GM12878 (cell line): Measurements from ENCODE around the gene KIAA1217. TPM values are rescaled to one million over a fixed set of nuclear protein-coding genes. Genes with fewer than 3 reads are reported as not detected.

Experiments used
- ATAC-seq: fragments of 200-7000 bp; cut with Tn5 transposase; 3 replicates; pipeline ENCODE4 v1.9.1; 2020; ENCODE audit warnings: mild to moderate bottlenecking, moderate library complexity
- BruUV-seq: library from RNA; stranded (reverse); fragments of 400-500 nt; replicated peaks from 2 replicates; lab custom pipeline; 2021; lab: Mats Ljungman, UMichigan
- CTCF ChIA-PET: fragments of 300-600 bp; sonication (Branson Sonifier 250); formaldehyde crosslinking; extraction: SDS; loops from one replicate; lab custom pipeline; 2021; ENCODE audit warnings: inconsistent platforms; lab: Yijun Ruan, JAX
- POLR2A ChIA-PET: fragments of 350-600 bp; formaldehyde crosslinking; extraction: SDS; loops from one replicate; lab custom pipeline; 2021; ENCODE audit warnings: inconsistent platforms; lab: Charles Lee
- RAD21 ChIA-PET: fragments of 300-600 bp; sonication (Branson Sonifier 250); formaldehyde crosslinking; loops from one replicate; lab custom pipeline; 2023; ENCODE audit warnings: antibody characterized with exemption; ENCODE audit not compliant: unreplicated experiment; lab: Charles Lee
- SMC1A ChIA-PET: fragments of 300-600 bp; sonication (Branson Sonifier 250); formaldehyde crosslinking; loops from one replicate; lab custom pipeline; 2023; ENCODE audit not compliant: unreplicated experiment, uncharacterized antibody; lab: Charles Lee
- DNase-seq: peaks from one replicate; pipeline ENCODE4 v3.0.0-alpha.2; 2011; ENCODE audit warnings: low read depth, low spot score
- FAIRE-seq: peaks from 3 replicates; lab custom pipeline; 2011; peaks lifted over from hg19 to GRCh38; lab: Jason Lieb, UNC
- H2AFZ ChIP-seq: 2 replicates; pipeline ENCODE4 v1.6.0; 2011; ENCODE audit warnings: low read depth, low read length, control low read depth; ENCODE audit not compliant: control insufficient read depth
- H3K27ac ChIP-seq: 2 replicates; pipeline ENCODE4 v1.5.1; 2011; ENCODE audit warnings: control low read depth; ENCODE audit not compliant: control insufficient read depth, insufficient read depth
- H3K27me3 ChIP-seq, 2 experiments: replicated peaks in 1 of 2; 2 replicates each; pipeline versions ENCODE4 v1.6.0 to v1.6.1; 2011; ENCODE audit warnings: low read length in 1 of 2; ENCODE audit not compliant: control insufficient read depth in 2 of 2, insufficient read depth in 2 of 2
- H3K36me3 ChIP-seq, 2 experiments: 2 replicates each; pipeline ENCODE4 v1.5.1; 2011; ENCODE audit warnings: low read length in 1 of 2; ENCODE audit not compliant: control insufficient read depth in 2 of 2, insufficient read depth in 2 of 2
- H3K4me1 ChIP-seq: 2 replicates; pipeline ENCODE4 v1.6.1; 2011; ENCODE audit warnings: mild to moderate bottlenecking, low read length, moderate library complexity, mixed read lengths; ENCODE audit not compliant: control insufficient read depth, insufficient read depth
- H3K4me2 ChIP-seq: 2 replicates; pipeline ENCODE4 v1.6.0; 2011; ENCODE audit warnings: control low read depth; ENCODE audit not compliant: control insufficient read depth, insufficient read depth
- H3K4me3 ChIP-seq: fragments of 200-600 bp; sonication (generic); 2 replicates; pipeline ENCODE4 v1.5.1; 2016
- H3K79me2 ChIP-seq: 2 replicates; pipeline ENCODE4 v1.6.0; 2011; ENCODE audit warnings: low read length; ENCODE audit not compliant: control insufficient read depth, insufficient read depth
- H3K9ac ChIP-seq: 2 replicates; pipeline ENCODE4 v1.8.0; 2011; ENCODE audit warnings: low read length, control low read depth, mixed read lengths; ENCODE audit not compliant: control insufficient read depth, insufficient read depth
- H3K9me3 ChIP-seq: replicated peaks from 3 replicates; pipeline ENCODE4 v1.5.1; 2011; ENCODE audit warnings: mild to moderate bottlenecking, low read length; ENCODE audit not compliant: control insufficient read depth, insufficient read depth
- H4K20me1 ChIP-seq: 2 replicates; pipeline ENCODE4 v1.6.0; 2011; ENCODE audit not compliant: control insufficient read depth, insufficient read depth
- ATF2 ChIP-seq: IDR thresholded peaks from 2 replicates; pipeline ENCODE4 v1.6.1; 2012; ENCODE audit warnings: low read length, inconsistent platforms
- CBFB ChIP-seq: IDR thresholded peaks from 2 replicates; pipeline ENCODE4 v1.6.1; 2016; ENCODE audit warnings: antibody characterized with exemption, low read depth
- CBX5 ChIP-seq: sonication (generic); IDR thresholded peaks from 2 replicates; pipeline ENCODE4 v1.6.1; 2016; ENCODE audit warnings: low read depth, moderate library complexity, mild to moderate bottlenecking, inconsistent platforms
- CHD4 ChIP-seq: fragments of 200-600 bp; sonication (generic); IDR thresholded peaks from 2 replicates; pipeline ENCODE4 v1.6.1; 2016; ENCODE audit warnings: mild to moderate bottlenecking
- DPF2 ChIP-seq: fragments of 450-650 bp; IDR thresholded peaks from 2 replicates; pipeline ENCODE4 v1.6.1; 2017; ENCODE audit warnings: mild to moderate bottlenecking
- HCFC1 ChIP-seq: fragments of 150-350 bp; IDR thresholded peaks from 2 replicates; pipeline ENCODE4 v1.6.1; 2014; ENCODE audit warnings: low read length
- IKZF1 ChIP-seq: fragments of 450-650 bp; conservative IDR thresholded peaks from 2 replicates; pipeline ENCODE4 v1.6.1; 2017; ENCODE audit warnings: antibody characterized with exemption, mild to moderate bottlenecking
- JUNB ChIP-seq: IDR thresholded peaks from 2 replicates; pipeline ENCODE4 v1.6.1; 2016; ENCODE audit warnings: antibody characterized with exemption, mild to moderate bottlenecking
- KDM1A ChIP-seq: fragments of 200-600 bp; sonication (generic); IDR thresholded peaks from 2 replicates; pipeline ENCODE4 v1.6.1; 2016; ENCODE audit warnings: borderline replicate concordance
- MAX ChIP-seq: IDR thresholded peaks from 2 replicates; pipeline ENCODE4 v1.6.1; 2012; ENCODE audit warnings: low read depth, low read length, improper control_type of control experiment
- PAX5 ChIP-seq: IDR thresholded peaks from 2 replicates; pipeline ENCODE4 v1.6.1; 2011; ENCODE audit warnings: low read depth, low read length, borderline replicate concordance
- RFX5 ChIP-seq: IDR thresholded peaks from 2 replicates; pipeline ENCODE4 v1.6.1; 2011; ENCODE audit warnings: low read depth, low read length, improper control_type of control experiment
- TAF1 ChIP-seq: IDR thresholded peaks from 2 replicates; pipeline ENCODE4 v1.6.1; 2011; ENCODE audit warnings: mild to moderate bottlenecking, low read depth, low read length, borderline replicate concordance
- YBX1 ChIP-seq: fragments of 450-650 bp; IDR thresholded peaks from 2 replicates; pipeline ENCODE4 v1.6.1; 2016; ENCODE audit warnings: antibody characterized with exemption
- WGBS: methylation state at CpG from one replicate; pipeline ENCODE4 v1.1.6; 2016; ENCODE audit warnings: low lambda C conversion rate; ENCODE audit not compliant: insufficient replicate concordance, insufficient coverage; ENCODE audit errors: missing lambda C conversion rate; 5-methylcytosine and 5-hydroxymethylcytosine counted together
- in situ Hi-C: fragments of 300-500 bp; cut with MboI; formaldehyde crosslinking; loops from 9 replicates; pipeline ENCODE4 v1.14.3; 2018; ENCODE audit warnings: mixed read lengths
- intact Hi-C: fragments of 100-400 bp; cut with micrococcal nuclease; formaldehyde crosslinking; loops from one replicate; pipeline ENCODE4 v1.14.2; 2022; ENCODE audit not compliant: unreplicated experiment
- polyA plus RNA-seq, 11 experiments: library from polyadenylated mRNA; depleted of rRNA in 4 of 11; unstranded in 6 of 11; stranded (reverse) in 5 of 11; fragments of >200 nt; fragmentation: Nextera tagmentation in 4 of 11; fragmentation: Illumina TruSeq in 1 of 11; extraction: Ambion mirVana in 4 of 11; extraction: Trizol in 1 of 11; gene quantifications; 1 replicate in 1 of 11; 2 replicates in 10 of 11; pipeline versions ENCODE4 v1.2.1 to v1.2.3, GENCODE V29; 2011 to 2016; ENCODE audit warnings: inconsistent platforms in 2 of 11, missing spikeins in 2 of 11, low read depth in 1 of 11
- total RNA-seq, 4 experiments: library from RNA; depleted of rRNA in 3 of 4; stranded (reverse); fragments of >200 nt in 3 of 4; fragmentation: Illumina TruSeq in 1 of 4; extraction: Trizol in 1 of 4; gene quantifications; 2 replicates each; pipeline versions ENCODE4 v1.2.1 to v1.2.3, GENCODE V29; 2013 to 2021
- TF ChIP-seq, protein P1 (sequence below): IDR thresholded peaks from 2 replicates; pipeline ENCODE4 v1.6.1; 2011; ENCODE audit warnings: low read depth, low read length, improper control_type of control experiment, borderline replicate concordance
- TF ChIP-seq, protein P2 (sequence below): IDR thresholded peaks from 2 replicates; pipeline ENCODE4 v1.6.1; 2012; ENCODE audit warnings: mild to moderate bottlenecking, low read depth, low read length

The KIAA1217 gene
- total and polyA plus RNA-seq, 10 of the 15 experiments (the other 5 are each of a cell fraction or from before 2014, with no cell fraction given): 0.57 to 3.8 (median 2.1) TPM

- H3K27ac ChIP-seq: no peak overlapping the region
- TF ChIP-seq HCFC1: no peak
- TF ChIP-seq YBX1: no peak
- TF ChIP-seq KDM1A: no peak
- TF ChIP-seq DPF2: no peak
- no peak for TF ChIP-seq IKZF1
- TF ChIP-seq JUNB: no peak
- no peak for TF ChIP-seq ATF2
- no peak for TF ChIP-seq TAF1
- TF ChIP-seq PAX5: no peak
- no peak for TF ChIP-seq RFX5
- TF ChIP-seq, protein P1, sequence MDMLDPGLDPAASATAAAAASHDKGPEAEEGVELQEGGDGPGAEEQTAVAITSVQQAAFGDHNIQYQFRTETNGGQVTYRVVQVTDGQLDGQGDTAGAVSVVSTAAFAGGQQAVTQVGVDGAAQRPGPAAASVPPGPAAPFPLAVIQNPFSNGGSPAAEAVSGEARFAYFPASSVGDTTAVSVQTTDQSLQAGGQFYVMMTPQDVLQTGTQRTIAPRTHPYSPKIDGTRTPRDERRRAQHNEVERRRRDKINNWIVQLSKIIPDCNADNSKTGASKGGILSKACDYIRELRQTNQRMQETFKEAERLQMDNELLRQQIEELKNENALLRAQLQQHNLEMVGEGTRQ: no peak
- TF ChIP-seq CHD4: no peak
- no peak for TF ChIP-seq CBFB
- no peak for TF ChIP-seq CBX5
- TF ChIP-seq MAX: no peak
- TF ChIP-seq, protein P2, sequence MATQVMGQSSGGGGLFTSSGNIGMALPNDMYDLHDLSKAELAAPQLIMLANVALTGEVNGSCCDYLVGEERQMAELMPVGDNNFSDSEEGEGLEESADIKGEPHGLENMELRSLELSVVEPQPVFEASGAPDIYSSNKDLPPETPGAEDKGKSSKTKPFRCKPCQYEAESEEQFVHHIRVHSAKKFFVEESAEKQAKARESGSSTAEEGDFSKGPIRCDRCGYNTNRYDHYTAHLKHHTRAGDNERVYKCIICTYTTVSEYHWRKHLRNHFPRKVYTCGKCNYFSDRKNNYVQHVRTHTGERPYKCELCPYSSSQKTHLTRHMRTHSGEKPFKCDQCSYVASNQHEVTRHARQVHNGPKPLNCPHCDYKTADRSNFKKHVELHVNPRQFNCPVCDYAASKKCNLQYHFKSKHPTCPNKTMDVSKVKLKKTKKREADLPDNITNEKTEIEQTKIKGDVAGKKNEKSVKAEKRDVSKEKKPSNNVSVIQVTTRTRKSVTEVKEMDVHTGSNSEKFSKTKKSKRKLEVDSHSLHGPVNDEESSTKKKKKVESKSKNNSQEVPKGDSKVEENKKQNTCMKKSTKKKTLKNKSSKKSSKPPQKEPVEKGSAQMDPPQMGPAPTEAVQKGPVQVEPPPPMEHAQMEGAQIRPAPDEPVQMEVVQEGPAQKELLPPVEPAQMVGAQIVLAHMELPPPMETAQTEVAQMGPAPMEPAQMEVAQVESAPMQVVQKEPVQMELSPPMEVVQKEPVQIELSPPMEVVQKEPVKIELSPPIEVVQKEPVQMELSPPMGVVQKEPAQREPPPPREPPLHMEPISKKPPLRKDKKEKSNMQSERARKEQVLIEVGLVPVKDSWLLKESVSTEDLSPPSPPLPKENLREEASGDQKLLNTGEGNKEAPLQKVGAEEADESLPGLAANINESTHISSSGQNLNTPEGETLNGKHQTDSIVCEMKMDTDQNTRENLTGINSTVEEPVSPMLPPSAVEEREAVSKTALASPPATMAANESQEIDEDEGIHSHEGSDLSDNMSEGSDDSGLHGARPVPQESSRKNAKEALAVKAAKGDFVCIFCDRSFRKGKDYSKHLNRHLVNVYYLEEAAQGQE: no peak
- H2AFZ ChIP-seq: no peak overlapping the region
- in situ Hi-C loops (no loop called here), intact Hi-C loops (no loop called here)
- POLR2A ChIA-PET: no interaction called here
- DNase-seq: no peak
- RAD21 ChIA-PET: no interaction called here
- no TSS peak for BruUV-seq
- no peak for ATAC-seq
- SMC1A ChIA-PET: interaction anchor here (1.0 kb wide), 1 partner anchor 58 kb away, joined by 3 read pairs; no protein-coding TSS in a partner anchor
- H3K79me2 ChIP-seq: no peaks in the 10 kb centered on the region
- no peaks in the 10 kb centered on the region for H3K9me3 ChIP-seq
- CTCF ChIA-PET: interaction anchor here (0.5 to 1.2 kb wide), 2 partner anchors 9 to 75 kb away, joined by 4 read pairs; no protein-coding TSS in a partner anchor
- no peaks in the 10 kb centered on the region for H3K27me3 ChIP-seq
- H3K36me3 ChIP-seq: no peaks in the 10 kb centered on the region
- H3K4me1 ChIP-seq: 0 out of 2 replicates have a peak, but pooled peaks cover 5% of the 10 kb centered on the region
- no peak overlapping the region for H3K4me2 ChIP-seq
- no peak overlapping the region for H3K4me3 ChIP-seq
- WGBS: 45% methylated on average over 4 of the region's 4 CpGs
- no peaks in the 10 kb centered on the region for H4K20me1 ChIP-seq
- H3K9ac ChIP-seq: no peak overlapping the region
- FAIRE-seq: no peak
Observed at GRCh38 chr10:24444337-24444736, 235.4 kb downstream of the KIAA1217 start.
